SIG-M5 treated with dmso at 0.1 percent for 504 hours (cell line): Measurements from ENCODE around the gene PGM2L1.
A peak's percentile ranks its signal among the peaks of the same experiment; 100 is the strongest.
"Not testable (repeated sequence)": the region's sequence is repeated elsewhere in the genome, so short reads cannot be mapped to it uniquely, and the experiment has no call there.

ENCODE experiments used
- DNase-seq: peaks from one replicate; lab custom pipeline; 2025; ENCODE audit not compliant: unreplicated experiment; lab: John Stamatoyannopoulos, UW

PGM2L1 gene

GRCh38 chr11:74341921-74342320 is 56.3 kb downstream of the PGM2L1 start:
- DNase-seq, result no peak

- DNase-seq, result no peak
Observed at GRCh38 chr11:74339619-74340018, 58.6 kb downstream of the PGM2L1 start.

DNA sequence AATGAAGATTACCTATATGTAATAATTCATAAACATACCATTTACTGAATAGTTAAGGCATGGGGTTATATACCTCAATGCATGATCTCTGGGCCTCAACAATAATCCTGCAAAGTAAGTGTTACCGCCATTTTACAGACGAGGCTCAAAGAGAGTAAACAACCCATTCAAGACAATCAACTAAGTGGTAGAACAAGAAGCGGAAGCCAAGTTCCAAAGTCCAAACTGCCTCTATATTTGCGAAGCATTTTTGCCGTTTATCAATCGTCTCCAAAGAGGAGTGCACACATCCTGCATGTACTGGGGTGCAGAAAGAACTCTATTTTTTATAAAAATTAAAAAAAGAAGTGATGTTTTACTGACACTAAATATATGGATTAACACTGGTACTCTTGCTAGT is 59.3 kb downstream of the PGM2L1 start:
- DNase-seq, result no peak

GRCh38 chr11:74333193-74333592 is 65.0 kb downstream of the PGM2L1 start:
- no peak for DNase-seq

DNA sequence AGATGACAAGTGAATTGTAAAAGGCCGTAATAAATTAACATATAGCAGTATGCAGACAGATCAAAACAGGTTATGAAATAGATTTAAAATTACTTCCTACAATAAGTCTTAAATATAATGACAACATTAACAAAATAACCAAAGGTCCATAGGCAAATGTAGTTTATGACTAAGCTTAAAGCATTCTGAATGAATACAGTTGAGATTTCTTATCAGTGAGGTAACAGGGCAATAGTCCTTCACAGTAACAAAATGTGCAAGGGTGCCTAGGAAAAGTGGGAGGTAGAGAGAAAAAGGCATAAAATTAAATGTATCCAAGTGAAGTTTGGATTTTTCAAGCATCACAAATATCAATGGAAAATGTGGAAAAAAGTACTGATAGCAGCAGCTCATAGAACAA is 65.9 kb downstream of the PGM2L1 start:
- no peak for DNase-seq

- not testable (repeated sequence) for DNase-seq
Observed at GRCh38 chr11:74331000-74331399, 67.2 kb downstream of the PGM2L1 start.

- no peak for DNase-seq
Observed at GRCh38 chr11:74330075-74330858, 68.0 kb downstream of the PGM2L1 start.

DNA sequence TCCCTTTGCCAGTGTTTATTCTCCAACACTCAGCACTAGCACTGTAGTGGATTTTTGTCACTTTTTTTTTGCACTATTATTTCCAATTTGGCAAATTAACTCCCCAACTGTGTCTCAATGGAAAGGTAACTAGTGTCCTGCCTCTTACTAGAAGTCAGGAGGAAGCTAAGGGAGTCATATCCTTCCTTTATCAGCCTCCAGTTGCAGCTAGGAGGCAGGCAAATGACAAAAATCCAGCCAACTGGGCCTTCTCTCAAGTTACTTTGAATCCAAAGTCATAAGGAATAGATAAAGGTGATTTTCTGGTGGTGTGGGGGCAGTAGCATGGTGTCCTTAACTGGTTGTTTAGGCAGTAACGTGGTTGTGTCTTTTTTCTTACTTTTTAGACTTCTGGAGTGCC is 71.2 kb downstream of the PGM2L1 start:
- no peak for DNase-seq

DNA sequence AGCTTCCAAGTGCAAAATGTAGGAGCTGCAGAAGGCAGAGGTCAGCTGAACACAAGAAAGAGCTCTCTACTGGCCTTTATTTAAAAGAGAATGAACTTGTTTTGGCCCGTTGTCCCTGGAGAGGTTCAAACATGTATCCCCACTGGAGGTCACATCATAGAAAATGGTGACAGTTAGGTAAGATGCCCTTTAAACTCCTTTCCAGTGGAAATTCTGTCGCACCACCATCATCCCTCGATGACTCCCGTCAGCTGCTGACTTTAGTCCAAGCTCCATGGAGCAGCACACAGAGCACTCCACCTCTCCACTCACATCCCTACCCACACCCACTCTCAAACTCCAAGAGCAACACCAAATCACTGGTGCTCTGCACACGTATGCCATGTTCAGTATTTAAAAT is 71.6 kb downstream of the PGM2L1 start:
- DNase-seq, result no peak

GRCh38 chr11:74325649-74326645 is 72.3 kb downstream of the PGM2L1 start:
- no peak for DNase-seq

- DNase-seq, result no peak
Observed at GRCh38 chr11:74322667-74323066, 75.6 kb downstream of the PGM2L1 start.

DNA sequence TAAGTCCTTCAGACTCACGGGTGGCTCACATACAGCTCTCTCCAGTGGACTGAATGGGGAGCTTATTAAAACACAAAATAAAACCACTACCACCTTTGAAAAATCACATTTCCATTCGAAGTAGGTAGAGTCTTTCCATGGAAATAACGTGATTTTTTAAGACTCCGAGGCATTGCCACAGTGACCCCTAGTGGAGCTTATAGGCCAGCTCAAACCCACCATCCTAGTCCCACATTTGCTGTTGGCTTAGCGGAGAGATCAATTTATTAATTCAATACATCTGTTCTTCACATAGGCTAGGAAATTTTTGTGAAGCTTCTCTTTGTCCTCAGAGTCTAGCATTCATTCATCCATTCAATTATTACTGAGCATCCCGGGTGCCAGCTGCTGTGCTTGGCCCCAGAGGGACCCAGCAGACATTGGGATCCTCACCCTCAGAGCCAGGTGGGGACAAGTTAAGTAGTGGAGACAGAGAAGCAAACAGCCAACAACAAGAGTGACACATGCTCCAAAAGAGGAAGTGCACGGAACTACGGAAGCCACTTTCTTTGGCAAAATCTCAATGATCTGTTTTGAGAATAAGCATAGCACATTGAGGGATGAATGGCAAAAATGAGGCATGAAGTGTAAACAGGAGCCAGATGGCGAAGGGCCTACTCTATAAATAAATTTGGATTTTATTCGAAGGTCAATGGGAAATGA is 76.6 kb downstream of the PGM2L1 start:
- peak; percentile 48 for DNase-seq

DNA sequence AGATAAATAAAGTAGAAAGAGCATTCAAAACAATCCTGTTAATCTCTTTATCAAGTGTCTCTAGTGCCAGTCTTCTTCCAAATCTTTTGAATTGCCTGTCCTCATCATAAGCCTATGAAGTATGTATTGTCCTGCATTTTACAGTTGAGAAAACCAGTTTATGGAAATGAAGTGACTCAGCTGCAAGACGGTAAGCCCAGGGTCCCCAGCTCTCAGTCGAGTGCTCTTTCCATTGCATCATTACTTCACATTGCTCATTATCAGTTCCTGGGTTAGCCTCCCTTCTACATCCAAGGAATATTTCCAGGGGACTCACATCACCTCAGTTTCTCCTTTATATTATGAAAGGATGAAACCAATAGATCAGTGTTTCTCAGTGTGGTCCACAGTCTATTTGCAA is 77.7 kb downstream of the PGM2L1 start:
- DNase-seq, result no peak

DNA sequence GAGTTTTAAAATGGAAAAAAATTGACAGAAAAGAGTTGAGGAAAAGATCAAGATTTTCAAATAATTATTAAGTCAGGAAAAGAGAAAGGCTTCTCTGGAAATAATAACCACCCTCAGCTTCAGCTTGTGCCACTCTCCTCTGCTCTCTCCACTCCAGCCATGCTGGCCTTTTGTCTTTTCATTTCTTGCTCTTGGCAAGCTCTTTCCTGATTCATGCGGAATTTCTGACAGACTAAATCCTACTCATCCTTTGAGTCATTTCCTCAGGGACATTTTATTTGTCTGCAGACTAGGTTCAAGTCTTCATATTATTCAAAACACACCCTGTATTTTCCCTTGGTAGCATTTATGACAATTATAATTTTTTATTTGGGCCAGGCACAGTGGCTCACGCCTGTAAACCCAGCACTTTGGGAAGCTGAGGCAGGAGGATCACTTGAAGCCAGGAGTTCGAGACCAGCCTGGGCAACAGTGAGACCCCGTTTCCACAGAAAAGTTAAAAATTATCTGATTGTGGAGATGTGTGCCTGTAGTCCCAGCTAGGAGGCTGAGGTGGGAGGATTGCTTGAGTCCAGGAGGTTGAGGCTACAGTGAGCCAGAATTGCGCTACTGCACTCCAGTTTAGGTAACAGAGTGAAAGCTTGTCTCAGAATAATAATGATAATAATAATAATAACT is 79.0 kb downstream of the PGM2L1 start:
- no peak for DNase-seq

- no peak for DNase-seq
Observed at GRCh38 chr11:74318241-74318932, 79.8 kb downstream of the PGM2L1 start.

DNA sequence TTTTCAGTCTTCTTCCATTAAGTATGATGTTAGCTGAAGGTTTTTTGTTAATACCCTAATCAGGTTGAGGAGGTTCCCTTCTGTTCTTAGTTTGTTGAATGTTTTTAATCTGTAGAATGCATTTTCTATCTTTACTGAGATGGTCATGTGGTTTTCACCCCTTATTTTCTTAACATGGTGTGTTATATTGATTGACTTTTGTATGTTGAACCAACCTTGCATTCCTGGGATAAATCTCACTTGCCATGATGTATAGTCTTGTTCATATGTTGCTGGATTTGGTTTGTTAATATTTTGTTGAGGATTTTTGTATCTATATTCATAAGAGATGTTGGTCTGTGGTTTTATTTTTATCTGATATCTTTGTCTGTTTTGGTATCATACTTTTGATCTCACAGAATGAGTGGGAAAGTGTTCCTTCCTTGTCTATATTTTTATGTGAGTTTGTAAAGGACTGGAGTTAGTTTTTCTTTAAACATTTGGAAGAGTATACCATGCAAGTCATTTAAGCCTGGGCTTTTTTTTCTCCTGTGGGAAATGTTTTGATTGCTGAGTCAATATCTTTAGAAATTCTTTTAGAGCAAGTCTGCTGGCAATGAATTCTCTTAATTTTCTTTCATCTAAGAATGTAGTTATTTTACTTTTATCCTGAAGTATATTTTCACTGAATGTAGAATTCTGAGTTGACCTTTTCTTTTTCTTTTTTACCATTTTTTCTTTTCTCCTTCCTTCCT is 81.3 kb downstream of the PGM2L1 start:
- no peak for DNase-seq

GRCh38 chr11:74312326-74312725 is 85.9 kb downstream of the PGM2L1 start:
- no peak for DNase-seq

DNA sequence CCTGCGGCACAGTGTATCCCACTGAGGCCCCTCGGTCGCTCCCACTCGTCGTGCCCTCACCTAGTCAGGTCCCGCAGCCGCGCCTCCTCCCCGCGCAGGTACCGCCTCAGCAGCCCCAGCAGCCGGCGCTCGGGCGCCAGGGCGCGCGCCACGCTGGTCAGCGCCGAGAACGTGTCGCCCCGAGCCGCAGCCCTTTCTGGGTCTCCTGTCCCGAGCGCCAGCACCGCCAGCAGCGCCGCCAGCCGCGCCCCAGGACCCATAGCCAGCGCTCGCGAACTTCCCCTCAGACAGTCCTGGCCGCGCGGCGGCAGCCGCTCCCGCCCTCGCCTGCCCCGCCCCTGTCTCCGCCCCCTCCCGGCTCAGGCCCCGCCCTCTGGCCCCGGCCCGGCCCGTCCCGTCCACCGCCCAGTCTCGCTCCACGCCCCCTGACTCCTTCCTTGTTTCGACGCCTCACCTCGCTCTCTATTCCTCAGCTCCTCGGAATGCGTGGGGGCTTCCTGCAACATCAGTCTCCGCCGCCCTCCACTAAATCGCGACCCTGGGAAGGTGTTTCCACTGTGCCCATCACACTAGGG is 86.8 kb downstream of the PGM2L1 start, which contains the start of gene P4HA3:
P4HA3 (minus strand) TSS at position 289 of the 575 bp plus-strand sequence; CDS start at position 260, 29 bp downstream.
- DNase-seq, result peak; percentile 46

- DNase-seq, result no peak
Observed at GRCh38 chr11:74310857-74311256, 87.4 kb downstream of the PGM2L1 start.
